Endothelial cell (in vitro differentiated cells): Measurements from ENCODE around the gene GABRB3. TPM values are rescaled to one million over a fixed set of nuclear protein-coding genes. Genes with fewer than 3 reads are reported as not detected.
"Not testable (repeated sequence)": the region's sequence is repeated elsewhere in the genome, so short reads cannot be mapped to it uniquely, and the experiment has no call there.

ENCODE experiments used
- DNase-seq: peaks from one replicate; pipeline ENCODE4 v3.0.0; 2021; ENCODE audit warnings: low spot score
- H3K27ac Mint-ChIP-seq: one replicate; pipeline ENCODE4 v1.8.0; 2021; ENCODE audit warnings: mixed read lengths, inconsistent platforms; ENCODE audit not compliant: unreplicated experiment
- H3K27me3 Mint-ChIP-seq: one replicate; pipeline ENCODE4 v1.8.0; 2021; ENCODE audit warnings: mild to moderate bottlenecking, moderate library complexity, mixed read lengths, inconsistent platforms; ENCODE audit not compliant: unreplicated experiment
- H3K36me3 Mint-ChIP-seq: one replicate; pipeline ENCODE4 v1.8.0; 2021; ENCODE audit warnings: mild to moderate bottlenecking, low read depth, mixed read lengths, inconsistent platforms; ENCODE audit not compliant: unreplicated experiment
- H3K4me1 Mint-ChIP-seq: one replicate; pipeline ENCODE4 v1.8.0; 2021; ENCODE audit warnings: mild to moderate bottlenecking, mixed read lengths, inconsistent platforms; ENCODE audit not compliant: unreplicated experiment
- H3K4me3 Mint-ChIP-seq: one replicate; pipeline ENCODE4 v1.8.0; 2021; ENCODE audit warnings: mild to moderate bottlenecking, mixed read lengths, inconsistent platforms; ENCODE audit not compliant: unreplicated experiment
- H3K9me3 Mint-ChIP-seq: one replicate; pipeline ENCODE4 v1.8.0; 2021; ENCODE audit warnings: mixed read lengths, inconsistent platforms; ENCODE audit not compliant: unreplicated experiment
- total RNA-seq: library from RNA; stranded (reverse); fragmentation: NEBNext Ultra II Directional; extraction: Animal tissue kit (Norgen Biotek cat#: 25700); gene quantifications from one replicate; pipeline ENCODE4 v1.2.1, GENCODE V29; 2021; ENCODE audit not compliant: unreplicated experiment
- TF ChIP-seq, protein P1 (sequence below): fragments of 200-600 bp; sonication (generic); IDR thresholded peaks from one replicate; pipeline ENCODE4 v1.5.0; 2021; ENCODE audit warnings: antibody characterized with exemption; ENCODE audit not compliant: unreplicated experiment

GABRB3 gene
- total RNA-seq, 1 donor from 2014 or later = 4.4 TPM

DNA sequence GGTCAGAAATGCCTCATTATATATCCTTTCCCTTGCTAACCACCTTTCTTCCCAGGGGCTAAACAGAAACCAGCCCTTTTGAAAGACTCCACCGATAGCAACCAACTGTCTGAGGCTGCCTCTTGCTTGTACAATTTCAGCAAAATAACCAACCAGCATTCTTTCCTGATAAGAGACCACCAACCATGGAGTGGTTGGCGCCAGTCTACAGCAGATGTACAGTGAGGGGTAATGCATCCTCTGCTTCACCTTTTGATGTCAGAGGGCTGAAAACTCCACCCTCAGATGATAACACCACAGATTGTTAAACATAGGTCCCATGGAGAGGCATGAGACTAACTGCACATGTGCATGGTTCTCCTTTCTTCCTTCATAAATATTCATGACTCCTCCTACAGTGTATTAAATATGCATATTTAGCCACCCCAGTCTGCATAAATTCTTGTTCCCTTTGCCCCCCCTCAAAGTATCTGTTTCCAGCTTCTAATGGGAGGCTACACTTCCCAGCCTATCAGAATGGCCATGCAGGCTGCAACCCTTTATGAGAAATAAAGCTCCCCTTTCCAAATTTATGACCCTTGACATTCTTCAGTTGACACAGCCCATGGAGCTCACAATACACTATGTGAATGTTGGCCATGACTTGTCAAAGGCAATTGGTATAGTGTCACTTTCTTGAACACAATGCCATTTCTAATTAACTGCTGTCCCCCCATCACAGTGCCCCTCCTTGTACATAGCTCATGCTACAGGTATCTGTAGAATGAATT is 48.3 kb downstream of the GABRB3 start:
- H3K9me3 Mint-ChIP-seq = no peaks in the 10 kb centered on the region
- H3K27me3 Mint-ChIP-seq = peaks cover 2% of the 10 kb centered on the region

DNA sequence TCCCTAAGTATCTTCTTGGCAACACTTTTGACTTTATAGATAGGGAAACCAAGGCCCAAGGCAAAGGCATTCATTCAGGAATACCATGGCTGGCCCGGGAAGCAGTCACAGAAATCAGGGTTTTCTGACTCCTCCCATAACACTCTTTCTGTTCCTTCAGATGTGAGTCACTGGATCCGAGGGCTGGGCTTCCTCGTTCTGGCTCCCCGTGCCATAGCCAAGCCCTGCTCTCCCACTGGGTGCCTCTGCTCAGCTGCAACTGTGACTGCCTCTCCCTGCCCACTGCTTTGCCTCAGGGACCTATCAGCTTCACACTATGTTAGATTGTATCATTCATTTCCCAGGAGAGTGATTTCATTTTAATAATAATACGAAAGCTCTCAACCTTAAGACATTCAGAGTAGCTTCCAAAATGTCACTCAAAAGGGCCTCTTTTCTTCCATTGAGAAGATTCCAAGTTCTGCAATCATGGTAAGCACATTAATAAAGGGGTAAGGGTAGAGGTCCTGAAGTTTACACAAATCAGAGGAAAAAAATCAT is 50.2 kb downstream of the GABRB3 start:
- H3K9me3 Mint-ChIP-seq = no peaks in the 10 kb centered on the region
- H3K4me1 Mint-ChIP-seq = peaks cover 2% of the 10 kb centered on the region
- H3K36me3 Mint-ChIP-seq = no peaks in the 10 kb centered on the region

More for the DNA sequence above, 48.3 kb downstream of the GABRB3 start:
- Mint-ChIP-seq H3K4me1 (peaks cover 2% of the 10 kb centered on the region), H3K36me3 (no peaks in the 10 kb centered on the region), H3K4me3 (no peak overlapping the region), H3K27ac (no peak overlapping the region)
- DNase-seq = no peak
- TF ChIP-seq, protein P1, sequence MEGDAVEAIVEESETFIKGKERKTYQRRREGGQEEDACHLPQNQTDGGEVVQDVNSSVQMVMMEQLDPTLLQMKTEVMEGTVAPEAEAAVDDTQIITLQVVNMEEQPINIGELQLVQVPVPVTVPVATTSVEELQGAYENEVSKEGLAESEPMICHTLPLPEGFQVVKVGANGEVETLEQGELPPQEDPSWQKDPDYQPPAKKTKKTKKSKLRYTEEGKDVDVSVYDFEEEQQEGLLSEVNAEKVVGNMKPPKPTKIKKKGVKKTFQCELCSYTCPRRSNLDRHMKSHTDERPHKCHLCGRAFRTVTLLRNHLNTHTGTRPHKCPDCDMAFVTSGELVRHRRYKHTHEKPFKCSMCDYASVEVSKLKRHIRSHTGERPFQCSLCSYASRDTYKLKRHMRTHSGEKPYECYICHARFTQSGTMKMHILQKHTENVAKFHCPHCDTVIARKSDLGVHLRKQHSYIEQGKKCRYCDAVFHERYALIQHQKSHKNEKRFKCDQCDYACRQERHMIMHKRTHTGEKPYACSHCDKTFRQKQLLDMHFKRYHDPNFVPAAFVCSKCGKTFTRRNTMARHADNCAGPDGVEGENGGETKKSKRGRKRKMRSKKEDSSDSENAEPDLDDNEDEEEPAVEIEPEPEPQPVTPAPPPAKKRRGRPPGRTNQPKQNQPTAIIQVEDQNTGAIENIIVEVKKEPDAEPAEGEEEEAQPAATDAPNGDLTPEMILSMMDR = no peak

DNA sequence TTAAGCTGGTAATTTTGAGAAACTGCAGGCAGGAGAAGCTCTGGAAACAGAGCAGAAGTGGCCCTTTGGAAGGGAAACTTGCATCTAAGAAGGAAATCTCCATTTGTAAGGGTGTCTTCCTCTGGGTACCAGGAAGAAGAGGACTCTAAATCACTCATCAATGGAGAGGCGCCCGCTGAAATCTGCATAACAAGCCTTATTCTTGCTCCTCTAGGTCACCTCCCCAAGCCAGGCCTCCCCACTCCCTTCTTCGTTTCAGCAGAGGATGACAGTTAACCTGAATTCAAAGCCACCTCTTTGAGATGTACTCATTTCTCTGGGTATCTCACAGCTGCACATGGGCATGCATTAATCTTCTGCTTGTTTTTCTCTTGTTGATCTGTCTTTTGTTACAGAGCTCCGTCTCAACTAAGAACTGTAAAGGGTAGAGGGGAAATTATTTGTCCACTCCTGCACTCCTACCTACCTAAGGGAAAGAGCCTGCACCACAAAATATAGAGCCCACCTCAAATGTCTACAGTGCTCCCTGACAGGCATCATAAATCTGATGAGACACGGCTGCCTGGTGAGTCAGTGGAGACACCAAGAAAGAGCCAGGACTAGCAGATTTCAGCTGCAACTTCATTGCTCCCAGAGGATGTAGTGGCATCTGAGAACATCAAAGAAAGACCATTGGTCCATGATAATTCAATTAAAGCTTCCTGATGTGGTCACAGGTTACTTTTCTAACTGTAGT is 51.5 kb downstream of the GABRB3 start:
- no peaks in the 10 kb centered on the region for H3K36me3 Mint-ChIP-seq
- TF ChIP-seq, protein P1 = no peak
- peaks cover 2% of the 10 kb centered on the region for H3K4me1 Mint-ChIP-seq
- no peak overlapping the region for H3K4me3 Mint-ChIP-seq
- peaks cover 15% of the 10 kb centered on the region for H3K27me3 Mint-ChIP-seq
- no peaks in the 10 kb centered on the region for H3K9me3 Mint-ChIP-seq
- DNase-seq = no peak
- no peak overlapping the region for H3K27ac Mint-ChIP-seq

More for the DNA sequence above, 50.2 kb downstream of the GABRB3 start:
- H3K27me3 Mint-ChIP-seq = peaks cover 9% of the 10 kb centered on the region
- TF ChIP-seq, protein P1 = no peak
- no peak overlapping the region for H3K4me3 Mint-ChIP-seq
- no peak overlapping the region for H3K27ac Mint-ChIP-seq
- no peak for DNase-seq

DNA sequence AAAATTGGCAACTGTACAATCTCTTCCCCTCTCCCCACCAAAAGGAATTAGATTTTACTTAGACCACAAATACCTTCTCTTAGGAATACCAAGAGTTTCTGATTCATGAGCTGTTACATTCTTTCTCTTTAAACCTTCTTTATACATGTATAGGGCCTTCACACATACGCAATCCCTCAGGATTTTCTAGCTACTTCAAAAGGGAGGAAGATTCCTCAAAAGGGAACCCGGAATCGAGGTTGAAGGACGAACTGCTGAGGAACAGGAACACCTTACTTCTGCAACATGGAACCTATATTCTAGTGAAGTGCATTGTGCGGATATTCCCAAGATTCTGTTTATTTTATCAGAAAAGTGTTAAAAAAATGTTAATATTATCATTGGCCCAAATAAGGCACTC is 52.3 kb downstream of the GABRB3 start:
- TF ChIP-seq, protein P1 = no peak
- no peak for DNase-seq
- Mint-ChIP-seq H3K36me3 (no peaks in the 10 kb centered on the region), H3K4me1 (peaks cover 2% of the 10 kb centered on the region), H3K9me3 (no peaks in the 10 kb centered on the region), H3K27ac (no peak overlapping the region), H3K4me3 (no peak overlapping the region), H3K27me3 (peaks cover 15% of the 10 kb centered on the region)

DNA sequence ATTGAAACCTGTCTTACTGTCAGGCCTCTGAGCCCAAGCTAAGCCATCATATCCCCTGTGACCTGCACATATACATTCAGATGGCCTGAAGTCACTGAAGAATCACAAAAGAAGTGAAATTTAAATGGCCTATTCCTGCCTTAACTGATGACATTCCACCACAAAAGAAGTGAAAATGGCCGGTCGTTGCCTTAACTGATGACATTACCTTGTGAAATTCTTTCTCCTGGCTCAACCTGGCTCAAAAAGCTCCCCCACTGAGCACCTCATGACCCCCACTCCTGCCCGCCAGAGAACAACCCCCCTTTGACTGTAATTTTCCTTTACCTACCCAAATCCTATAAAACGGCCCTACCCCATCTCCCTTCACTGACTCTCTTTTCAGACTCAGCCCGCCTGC is 53.0 kb downstream of the GABRB3 start:
- not testable (repeated sequence) for H3K9me3 Mint-ChIP-seq, DNase-seq, H3K36me3 Mint-ChIP-seq, H3K27ac Mint-ChIP-seq, H3K4me1 Mint-ChIP-seq, H3K4me3 Mint-ChIP-seq
- H3K27me3 Mint-ChIP-seq = peaks cover 15% of the 10 kb centered on the region
